Panc1 (cell line): ENCODE data around the gene SLX4IP. TPM values are rescaled to one million over a fixed set of nuclear protein-coding genes. Genes with fewer than 3 reads are reported as not detected.

Experiments
- ATAC-seq: fragments of 200-7000 bp; cut with Tn5 transposase; 2 replicates; pipeline ENCODE4 v1.9.1; 2020; ENCODE audit warnings: mild to moderate bottlenecking, moderate library complexity
- BruUV-seq: library from RNA; stranded (reverse); fragments of 400-500 nt; replicated peaks from 2 replicates; lab custom pipeline; 2021; lab: Mats Ljungman, UMichigan
- CTCF ChIA-PET: fragments of 300-600 bp; sonication (Branson Sonifier 250); formaldehyde crosslinking; loops from one replicate; lab custom pipeline; 2022; ENCODE audit warnings: antibody characterized with exemption; lab: Charles Lee
- POLR2A ChIA-PET: fragments of 300-600 bp; sonication (Branson Sonifier 250); formaldehyde crosslinking; loops from one replicate; lab custom pipeline; 2022; ENCODE audit warnings: antibody characterized with exemption; lab: Charles Lee
- DNase-seq: peaks from one replicate; pipeline ENCODE4 v3.0.0-alpha.2; 2010; ENCODE audit warnings: low read depth, low spot score
- H3K27ac ChIP-seq: 2 replicates; pipeline ENCODE4 v1.5.1; 2011; ENCODE audit warnings: mild to moderate bottlenecking, low read length, inconsistent platforms
- H3K27me3 ChIP-seq: fragments of 200-500 bp; sonication (Bioruptor generic); 2 replicates; pipeline ENCODE4 v1.6.0; 2014; ENCODE audit warnings: low read length, inconsistent platforms; ENCODE audit not compliant: control insufficient read depth, insufficient read depth
- H3K36me3 ChIP-seq: fragments of 200-500 bp; sonication (Bioruptor generic); 2 replicates; pipeline ENCODE4 v1.5.1; 2014; ENCODE audit warnings: inconsistent platforms, mild to moderate bottlenecking, low read length, moderate library complexity; ENCODE audit not compliant: control insufficient read depth, insufficient read depth
- H3K4me1 ChIP-seq: 2 replicates; pipeline ENCODE4 v1.5.1; 2011; ENCODE audit warnings: inconsistent platforms, mild to moderate bottlenecking, low read length, moderate library complexity; ENCODE audit not compliant: control insufficient read depth, insufficient read depth
- H3K4me3 ChIP-seq, 2 experiments: 2 replicates each; pipeline ENCODE4 v1.5.1; 2011 to 2012; ENCODE audit warnings: low read depth in 2 of 2, low read length in 2 of 2, mild to moderate bottlenecking in 2 of 2, inconsistent platforms in 1 of 2, moderate library complexity in 1 of 2
- H3K9me3 ChIP-seq: fragments of 200-500 bp; sonication (Bioruptor generic); 2 replicates; pipeline ENCODE4 v1.5.1; 2014; ENCODE audit warnings: low read depth, mild to moderate bottlenecking, inconsistent platforms, low read length, moderate library complexity; ENCODE audit not compliant: control insufficient read depth, insufficient read depth
- POLR2AphosphoS5 ChIP-seq: IDR thresholded peaks from 2 replicates; pipeline ENCODE4 v1.6.1; 2012; ENCODE audit warnings: mild to moderate bottlenecking, low read depth, low read length, moderate library complexity
- SIN3A ChIP-seq: IDR thresholded peaks from 2 replicates; pipeline ENCODE4 v1.6.1; 2012; ENCODE audit warnings: low read depth, mild to moderate bottlenecking, low read length, moderate library complexity, borderline replicate concordance; ENCODE audit not compliant: insufficient read depth
- TCF7L2 ChIP-seq: IDR thresholded peaks from 2 replicates; pipeline ENCODE4 v1.6.1; 2011; ENCODE audit warnings: mild to moderate bottlenecking, low read depth, low read length, inconsistent platforms
- in situ Hi-C: cut with HindIII; loops from 2 replicates; pipeline ENCODE4 v1.10.0; 2016; ENCODE audit warnings: low sequenced_read_pairs, low pct_unique_long_range_greater_than_20kb
- intact Hi-C: fragments of 100-400 bp; cut with micrococcal nuclease; formaldehyde crosslinking; loops from one replicate; pipeline ENCODE4 v1.10.0; 2022; ENCODE audit not compliant: unreplicated experiment
- total RNA-seq: library from RNA; stranded (reverse); gene quantifications from one replicate; pipeline ENCODE4 v1.2.1, GENCODE V29; 2021; ENCODE audit not compliant: unreplicated experiment
- TF ChIP-seq, protein P1 (sequence below): fragments of 450-650 bp; IDR thresholded peaks from 2 replicates; pipeline ENCODE4 v1.5.1; 2017; ENCODE audit warnings: mild to moderate bottlenecking
- TF ChIP-seq, protein P2 (sequence below), 2 experiments: IDR thresholded peaks; 2 replicates each; pipeline ENCODE4 v1.6.1; 2011 to 2012; ENCODE audit warnings: low read depth in 2 of 2, control low read depth in 1 of 2, low read length in 1 of 2, mild to moderate bottlenecking in 1 of 2, moderate library complexity in 1 of 2; ENCODE audit not compliant: insufficient read depth in 1 of 2

Gene SLX4IP
- total RNA-seq, 1 experiment from 2014 or later: 5.4 TPM

DNA sequence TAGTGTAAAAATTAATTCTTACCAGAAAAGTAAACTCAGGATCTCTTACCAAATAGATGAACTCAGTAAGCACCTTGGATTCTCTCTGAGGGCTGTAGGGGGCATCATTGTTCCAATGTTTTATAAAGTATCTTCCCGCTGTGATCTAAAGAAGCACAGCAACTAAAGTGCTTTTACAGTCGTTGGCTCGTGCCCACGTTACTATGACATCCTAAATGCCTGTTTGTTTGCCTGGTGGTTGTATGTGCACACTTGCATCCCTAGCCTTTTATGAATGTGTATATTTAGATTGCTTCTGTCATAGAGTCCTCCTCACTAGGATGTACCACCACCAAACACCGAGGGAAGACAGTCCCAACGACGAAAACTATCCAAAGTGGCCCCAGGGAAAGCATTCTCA is 34.5 kb downstream of the SLX4IP start:
- TF ChIP-seq POLR2AphosphoS5 (no peak), TCF7L2 (no peak), SIN3A (no peak)
- TF ChIP-seq, protein P1, sequence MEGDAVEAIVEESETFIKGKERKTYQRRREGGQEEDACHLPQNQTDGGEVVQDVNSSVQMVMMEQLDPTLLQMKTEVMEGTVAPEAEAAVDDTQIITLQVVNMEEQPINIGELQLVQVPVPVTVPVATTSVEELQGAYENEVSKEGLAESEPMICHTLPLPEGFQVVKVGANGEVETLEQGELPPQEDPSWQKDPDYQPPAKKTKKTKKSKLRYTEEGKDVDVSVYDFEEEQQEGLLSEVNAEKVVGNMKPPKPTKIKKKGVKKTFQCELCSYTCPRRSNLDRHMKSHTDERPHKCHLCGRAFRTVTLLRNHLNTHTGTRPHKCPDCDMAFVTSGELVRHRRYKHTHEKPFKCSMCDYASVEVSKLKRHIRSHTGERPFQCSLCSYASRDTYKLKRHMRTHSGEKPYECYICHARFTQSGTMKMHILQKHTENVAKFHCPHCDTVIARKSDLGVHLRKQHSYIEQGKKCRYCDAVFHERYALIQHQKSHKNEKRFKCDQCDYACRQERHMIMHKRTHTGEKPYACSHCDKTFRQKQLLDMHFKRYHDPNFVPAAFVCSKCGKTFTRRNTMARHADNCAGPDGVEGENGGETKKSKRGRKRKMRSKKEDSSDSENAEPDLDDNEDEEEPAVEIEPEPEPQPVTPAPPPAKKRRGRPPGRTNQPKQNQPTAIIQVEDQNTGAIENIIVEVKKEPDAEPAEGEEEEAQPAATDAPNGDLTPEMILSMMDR: peak; percentile 67
- TF ChIP-seq, protein P2, sequence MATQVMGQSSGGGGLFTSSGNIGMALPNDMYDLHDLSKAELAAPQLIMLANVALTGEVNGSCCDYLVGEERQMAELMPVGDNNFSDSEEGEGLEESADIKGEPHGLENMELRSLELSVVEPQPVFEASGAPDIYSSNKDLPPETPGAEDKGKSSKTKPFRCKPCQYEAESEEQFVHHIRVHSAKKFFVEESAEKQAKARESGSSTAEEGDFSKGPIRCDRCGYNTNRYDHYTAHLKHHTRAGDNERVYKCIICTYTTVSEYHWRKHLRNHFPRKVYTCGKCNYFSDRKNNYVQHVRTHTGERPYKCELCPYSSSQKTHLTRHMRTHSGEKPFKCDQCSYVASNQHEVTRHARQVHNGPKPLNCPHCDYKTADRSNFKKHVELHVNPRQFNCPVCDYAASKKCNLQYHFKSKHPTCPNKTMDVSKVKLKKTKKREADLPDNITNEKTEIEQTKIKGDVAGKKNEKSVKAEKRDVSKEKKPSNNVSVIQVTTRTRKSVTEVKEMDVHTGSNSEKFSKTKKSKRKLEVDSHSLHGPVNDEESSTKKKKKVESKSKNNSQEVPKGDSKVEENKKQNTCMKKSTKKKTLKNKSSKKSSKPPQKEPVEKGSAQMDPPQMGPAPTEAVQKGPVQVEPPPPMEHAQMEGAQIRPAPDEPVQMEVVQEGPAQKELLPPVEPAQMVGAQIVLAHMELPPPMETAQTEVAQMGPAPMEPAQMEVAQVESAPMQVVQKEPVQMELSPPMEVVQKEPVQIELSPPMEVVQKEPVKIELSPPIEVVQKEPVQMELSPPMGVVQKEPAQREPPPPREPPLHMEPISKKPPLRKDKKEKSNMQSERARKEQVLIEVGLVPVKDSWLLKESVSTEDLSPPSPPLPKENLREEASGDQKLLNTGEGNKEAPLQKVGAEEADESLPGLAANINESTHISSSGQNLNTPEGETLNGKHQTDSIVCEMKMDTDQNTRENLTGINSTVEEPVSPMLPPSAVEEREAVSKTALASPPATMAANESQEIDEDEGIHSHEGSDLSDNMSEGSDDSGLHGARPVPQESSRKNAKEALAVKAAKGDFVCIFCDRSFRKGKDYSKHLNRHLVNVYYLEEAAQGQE (IDR thresholded peaks at IDR 0.05; ENCODE audit: insufficient read depth in 1 of 2, low read depth in 2 of 2, low read length in 1 of 2): no peak
- no peaks in the 10 kb centered on the region for H3K9me3 ChIP-seq
- no peaks in the 10 kb centered on the region for H3K27me3 ChIP-seq
- no peaks in the 10 kb centered on the region for H3K4me1 ChIP-seq
- POLR2A ChIA-PET: no interaction called here
- H3K27ac ChIP-seq: no peak overlapping the region
- H3K36me3 ChIP-seq: no peaks in the 10 kb centered on the region
- DNase-seq (peak; percentile 60), ATAC-seq (peak; percentile 65; the same call in 1 of the 2 replicates)
- BruUV-seq: no TSS peak
- H3K4me3 ChIP-seq: no peak overlapping the region
- intact Hi-C loops (loop anchor here (10.0 kb wide), 1 partner anchor 805 kb away; no protein-coding TSS in a partner anchor), in situ Hi-C loops (no loop called here)
- CTCF ChIA-PET: no interaction called here

DNA sequence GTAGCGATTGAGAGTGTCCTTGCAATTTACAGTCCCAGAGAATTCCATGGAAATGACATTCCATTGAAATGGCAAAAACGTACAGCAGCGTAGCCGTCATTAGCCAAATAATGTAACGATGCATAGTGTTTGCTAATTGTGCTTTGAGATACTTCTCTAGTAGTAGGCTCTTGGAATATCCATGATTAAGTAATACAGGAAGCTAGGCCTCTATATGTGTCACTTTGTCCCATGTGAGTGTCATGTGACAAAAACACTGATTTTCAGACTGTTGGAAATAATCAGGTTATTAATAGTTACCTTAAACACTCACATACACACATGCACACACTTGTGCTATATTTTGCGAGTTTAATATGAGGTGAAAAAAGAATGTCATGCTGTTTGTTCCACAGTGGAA is 35.2 kb downstream of the SLX4IP start:
- intact Hi-C loops (no loop called here), in situ Hi-C loops (no loop called here)
- Histone ChIP-seq H3K36me3 (no peaks in the 10 kb centered on the region), H3K27me3 (no peaks in the 10 kb centered on the region), H3K4me1 (no peaks in the 10 kb centered on the region; the same call in 1 of the 2 replicates), H3K27ac (no peak overlapping the region), H3K9me3 (no peaks in the 10 kb centered on the region), H3K4me3 (no peak overlapping the region)
- CTCF ChIA-PET: no interaction called here
- ATAC-seq (no peak), DNase-seq (no peak)
- POLR2A ChIA-PET: interaction anchor here (0.6 kb wide), 1 partner anchor 193 kb away, joined by 12 read pairs; no protein-coding TSS in a partner anchor
- no TSS peak for BruUV-seq
- TF ChIP-seq, protein P1: no peak
- no peak for TF ChIP-seq POLR2AphosphoS5
- TF ChIP-seq TCF7L2: no peak
- TF ChIP-seq, protein P2 (IDR thresholded peaks at IDR 0.05; ENCODE audit: insufficient read depth in 1 of 2, low read depth in 2 of 2, low read length in 1 of 2): no peak
- TF ChIP-seq SIN3A: no peak
